HEK293 (cell line): Measurements from ENCODE around the gene MGAT4A.
A peak's percentile ranks its signal among the peaks of the same experiment; 100 is the strongest.

ENCODE experiments used
- CTCF ChIA-PET: fragments of 350-600 bp; formaldehyde crosslinking; extraction: SDS; loops from one replicate; lab custom pipeline; 2021; ENCODE audit warnings: antibody characterized with exemption; lab: Yijun Ruan, JAX
- POLR2A ChIA-PET: fragments of 300-600 bp; formaldehyde crosslinking; extraction: SDS; loops from one replicate; lab custom pipeline; 2020; ENCODE audit warnings: antibody characterized with exemption, inconsistent platforms; lab: Yijun Ruan, JAX
- H3K27ac ChIP-seq: fragments of 200-500 bp; sonication (Bioruptor generic); 2 replicates; pipeline ENCODE4 v1.5.1; 2014; ENCODE audit warnings: low read depth, low read length, control low read depth, inconsistent platforms; ENCODE audit errors: extremely low read depth
- H3K36me3 ChIP-seq, 2 experiments: fragments of 200-500 bp in 1 of 2; sonication (Bioruptor generic) in 1 of 2; 1 replicate in 1 of 2; 2 replicates in 1 of 2; pipeline ENCODE4 v1.5.1; 2014 to 2017; ENCODE audit warnings: inconsistent platforms in 2 of 2, low read length in 2 of 2; ENCODE audit not compliant: control insufficient read depth in 2 of 2, insufficient read depth in 1 of 2
- H3K4me1 ChIP-seq: fragments of 200-500 bp; sonication (Bioruptor generic); 2 replicates; pipeline ENCODE4 v1.5.1; 2014; ENCODE audit warnings: mild to moderate bottlenecking, low read length, inconsistent platforms; ENCODE audit not compliant: control insufficient read depth, insufficient read depth
- H3K4me3 ChIP-seq: 2 replicates; pipeline ENCODE4 v1.5.1; 2011; ENCODE audit warnings: low read depth, mild to moderate bottlenecking, control low read depth, low read length, moderate library complexity
- H3K9me3 ChIP-seq: fragments of 200-500 bp; sonication (Bioruptor generic); 2 replicates; pipeline ENCODE4 v1.5.1; 2014; ENCODE audit warnings: low read depth, low read length, inconsistent platforms; ENCODE audit not compliant: control insufficient read depth, insufficient read depth
- GLIS2 ChIP-seq: fragments of 450-650 bp; formaldehyde crosslinking; IDR thresholded peaks from 2 replicates; pipeline ENCODE4 v1.5.1; 2016; ENCODE audit warnings: missing biosample characterization, missing genetic modification characterization
- OVOL3 ChIP-seq: fragments of 450-650 bp; formaldehyde crosslinking; IDR thresholded peaks from 2 replicates; pipeline ENCODE4 v1.5.1; 2016; ENCODE audit warnings: missing biosample characterization, missing genetic modification characterization
- TRIM28 ChIP-seq: IDR thresholded peaks from 2 replicates; pipeline ENCODE4 v1.6.1; 2011; ENCODE audit warnings: low read length, control low read depth, borderline replicate concordance
- ZBTB10 ChIP-seq: fragments of 450-650 bp; formaldehyde crosslinking; IDR thresholded peaks from 2 replicates; pipeline ENCODE4 v1.5.1; 2016; ENCODE audit warnings: missing biosample characterization, missing genetic modification characterization
- ZFHX2 ChIP-seq: fragments of 450-650 bp; formaldehyde crosslinking; conservative IDR thresholded peaks from 2 replicates; pipeline ENCODE4 v1.5.1; 2016; ENCODE audit warnings: missing biosample characterization, missing genetic modification characterization
- ZNF121 ChIP-seq: fragments of 450-650 bp; formaldehyde crosslinking; IDR thresholded peaks from 2 replicates; pipeline ENCODE4 v1.5.1; 2016; ENCODE audit warnings: missing biosample characterization, missing genetic modification characterization
- ZNF148 ChIP-seq: fragments of 450-650 bp; formaldehyde crosslinking; IDR thresholded peaks from 2 replicates; pipeline ENCODE4 v1.5.0; 2017; ENCODE audit warnings: missing biosample characterization, missing genetic modification characterization, borderline replicate concordance
- ZNF155 ChIP-seq: fragments of 450-650 bp; formaldehyde crosslinking; IDR thresholded peaks from 2 replicates; pipeline ENCODE4 v1.5.1; 2016; ENCODE audit warnings: missing biosample characterization, missing genetic modification characterization
- ZNF19 ChIP-seq: fragments of 450-650 bp; formaldehyde crosslinking; IDR thresholded peaks from 2 replicates; pipeline ENCODE4; 2016; ENCODE audit warnings: missing biosample characterization, missing genetic modification characterization, low read depth
- ZNF26 ChIP-seq: fragments of 450-650 bp; formaldehyde crosslinking; IDR thresholded peaks from 2 replicates; pipeline ENCODE4 v1.5.1; 2016; ENCODE audit warnings: missing biosample characterization, missing genetic modification characterization
- ZNF514 ChIP-seq: fragments of 450-650 bp; formaldehyde crosslinking; IDR thresholded peaks from 2 replicates; pipeline ENCODE4 v1.5.1; 2016; ENCODE audit warnings: missing biosample characterization, missing genetic modification characterization
- ZSCAN30 ChIP-seq: fragments of 450-650 bp; IDR thresholded peaks from 2 replicates; pipeline ENCODE4 v1.5.1; 2018; ENCODE audit warnings: missing biosample characterization, mild to moderate bottlenecking, missing genetic modification characterization, moderate library complexity

The MGAT4A gene

GRCh38 chr2:98637401-98638147, 93.4 kb downstream of the MGAT4A start:
- CTCF ChIA-PET: no interaction called here

GRCh38 chr2:98634406-98635092, 96.4 kb downstream of the MGAT4A start:
- Histone ChIP-seq H3K9me3 (no peaks in the 10 kb centered on the region), H3K4me3 (no peak overlapping the region), H3K27ac (no peak overlapping the region), H3K4me1 (no peaks in the 10 kb centered on the region), H3K36me3 (peaks cover 5 to 14% of the 10 kb centered on the region in 2 experiments; a peak in 2 of 3 replicates)
- CTCF ChIA-PET: interaction anchor here (0.8 to 0.9 kb wide), 2 partner anchors 15 to 27 kb away, joined by 3 to 7 read pairs; no protein-coding TSS in a partner anchor
- TF ChIP-seq TRIM28: 0 out of 2 replicates have a peak, but pooled peaks have one; percentile 31
- TF ChIP-seq ZNF26 (tag by site-specific recombination): no peak
- no peak for TF ChIP-seq ZNF148 (tag by site-specific recombination)
- TF ChIP-seq ZFHX2 (tag by site-specific recombination): 0 out of 2 replicates have a peak, but pooled peaks have one; percentile 13
- POLR2A ChIA-PET: no interaction called here

More at GRCh38 chr2:98637401-98638147, 93.4 kb downstream of the MGAT4A start:
- TF ChIP-seq ZNF19 (tag by site-specific recombination): no peak
- TF ChIP-seq ZNF514: no peak
- no peak for TF ChIP-seq ZNF121 (tag by site-specific recombination)
- no peak for TF ChIP-seq ZSCAN30 (tag by site-specific recombination)
- no peak for TF ChIP-seq OVOL3 (tag by site-specific recombination)
- Histone ChIP-seq H3K4me1 (no peaks in the 10 kb centered on the region), H3K36me3 (peaks cover 5 to 15% of the 10 kb centered on the region in 2 experiments; a peak in 2 of 3 replicates), H3K27ac (no peak overlapping the region), H3K9me3 (no peaks in the 10 kb centered on the region), H3K4me3 (no peak overlapping the region)
- POLR2A ChIA-PET: no interaction called here

- POLR2A ChIA-PET: no interaction called here
- CTCF ChIA-PET: no interaction called here
- H3K27ac ChIP-seq: no peak overlapping the region
Measured at GRCh38 chr2:98632351-98632750, 98.6 kb downstream of the MGAT4A start.

More at GRCh38 chr2:98632351-98632750, 98.6 kb downstream of the MGAT4A start:
- no peak for TF ChIP-seq ZNF155
- no peak for TF ChIP-seq ZBTB10 (tag by site-specific recombination)
- TF ChIP-seq GLIS2: no peak
- Histone ChIP-seq H3K36me3 (peaks cover 0 to 13% of the 10 kb centered on the region in 2 experiments; a peak in 2 of 3 replicates), H3K4me3 (no peak overlapping the region), H3K9me3 (no peaks in the 10 kb centered on the region), H3K4me1 (no peaks in the 10 kb centered on the region)
